AML-193 (cell line): ENCODE data around the gene CFAP299.
A peak's percentile ranks its signal among the peaks of the same experiment; 100 is the strongest.
"Not testable (repeated sequence)": the region's sequence is repeated elsewhere in the genome, so short reads cannot be mapped to it uniquely, and the experiment has no call there.

ENCODE experiments used
- DNase-seq, 2 experiments: peaks; one replicate each; lab custom pipeline; 2025; lab: John Stamatoyannopoulos, UW

CFAP299 gene

GRCh38 chr4:80717204-80717603 lies 381.7 kb downstream of the CFAP299 start:
- no peak for DNase-seq

GRCh38 chr4:80726471-80726870 lies 390.9 kb downstream of the CFAP299 start:
- DNase-seq: no peak

DNA sequence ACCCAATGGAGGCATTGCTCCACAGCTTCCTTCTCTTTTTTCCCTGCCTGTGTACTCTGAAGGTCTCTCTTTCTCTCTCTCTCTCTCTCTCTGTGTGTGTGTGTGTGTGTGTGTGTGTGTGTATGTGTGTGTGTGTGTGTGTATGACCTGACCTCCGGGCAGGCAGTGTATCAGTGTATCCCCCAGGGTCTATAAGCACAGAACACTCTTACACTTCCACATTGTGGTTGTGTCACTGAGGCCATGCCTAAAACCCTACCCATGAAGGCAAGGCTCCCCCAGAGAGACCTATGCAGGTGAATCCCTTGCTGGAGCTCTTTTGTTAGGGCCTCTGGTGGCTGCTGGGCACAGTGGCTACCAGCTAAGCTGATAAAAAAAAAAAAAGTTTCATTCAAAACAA lies 394.6 kb downstream of the CFAP299 start:
- DNase-seq: no peak

GRCh38 chr4:80731436-80731835 lies 395.9 kb downstream of the CFAP299 start:
- no peak for DNase-seq

- no peak for DNase-seq
These were observed 396.5 kb downstream of the CFAP299 start for GRCh38 chr4:80732010-80732409.

DNA sequence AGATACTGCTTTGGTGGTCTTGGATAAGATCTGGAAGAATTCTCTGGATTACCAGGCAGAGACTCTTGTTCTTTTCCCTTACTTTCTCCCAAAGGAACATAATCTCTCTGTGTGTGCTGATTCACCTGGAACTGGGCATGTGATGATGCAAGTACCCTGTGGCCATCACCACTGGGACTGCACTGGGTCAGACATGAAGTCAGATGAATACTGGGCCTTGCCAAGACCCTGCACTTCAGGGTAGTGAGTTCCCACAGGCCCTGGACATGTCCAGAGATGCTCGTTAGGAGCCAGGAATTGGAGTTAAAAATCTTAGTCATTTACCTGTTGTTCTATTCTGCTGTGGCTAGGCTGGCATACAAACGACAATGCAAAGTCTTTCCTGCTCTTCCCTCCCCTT lies 404.8 kb downstream of the CFAP299 start:
- DNase-seq: no peak

DNA sequence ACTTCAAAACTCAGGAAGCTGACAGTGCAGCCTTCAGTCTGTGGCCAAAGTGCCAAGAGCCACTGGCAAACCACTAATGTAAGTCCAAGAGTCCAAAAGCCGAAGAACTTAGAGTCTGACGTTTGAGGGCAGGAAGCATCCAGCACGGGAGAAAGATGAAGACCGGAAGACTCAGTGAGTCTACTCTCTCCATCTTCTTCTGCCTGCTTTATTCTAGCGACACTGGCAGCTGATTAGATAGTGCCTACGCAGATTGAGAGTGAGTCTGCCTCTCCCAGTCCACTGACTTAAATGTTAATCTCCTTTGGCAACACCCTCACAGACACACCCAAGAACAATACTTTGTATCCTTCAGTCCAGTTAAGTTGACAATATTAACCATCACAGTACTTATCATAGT lies 414.0 kb downstream of the CFAP299 start:
- DNase-seq: not testable (repeated sequence)

DNA sequence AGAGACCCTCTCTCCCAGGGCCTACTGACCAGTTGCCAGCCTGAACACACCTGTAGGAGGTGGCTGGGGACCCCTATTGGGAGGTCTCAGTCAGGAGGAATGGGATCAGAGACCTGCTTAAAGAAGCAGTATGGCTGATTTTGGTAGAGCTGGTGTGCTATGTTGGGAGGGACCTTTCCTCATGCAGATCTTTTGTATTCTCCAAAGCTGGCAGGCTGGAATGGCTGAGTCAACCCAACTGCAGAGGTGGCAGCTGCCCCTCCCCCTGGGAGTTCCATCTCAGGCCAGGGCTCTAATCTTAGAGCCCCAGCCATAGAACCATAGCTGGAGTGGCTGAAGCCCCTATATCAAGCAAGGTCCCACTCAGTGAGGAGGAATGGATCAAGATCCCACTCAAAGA lies 415.7 kb downstream of the CFAP299 start:
- no peak for DNase-seq

DNA sequence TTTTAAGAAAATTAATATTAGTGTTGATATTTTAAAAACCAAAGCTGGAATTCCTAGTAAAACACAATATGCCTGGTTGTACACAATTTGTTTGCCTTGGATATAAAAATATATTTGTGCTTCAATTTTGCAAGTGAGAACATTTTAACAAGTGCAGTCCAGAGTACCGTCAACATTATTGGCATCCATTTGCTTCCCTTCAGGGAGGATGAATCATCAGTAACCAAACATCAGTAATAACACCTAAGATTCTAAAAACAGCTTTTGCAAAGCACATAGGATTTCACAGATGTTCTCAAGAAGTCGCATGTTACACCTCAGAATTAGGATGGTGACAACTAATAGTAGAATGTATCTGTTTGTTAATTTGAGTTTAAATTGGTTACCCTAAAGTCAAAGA lies 432.4 kb downstream of the CFAP299 start:
- DNase-seq: no peak

- no peak for DNase-seq
These were observed 440.6 kb downstream of the CFAP299 start for GRCh38 chr4:80776168-80776567.

DNA sequence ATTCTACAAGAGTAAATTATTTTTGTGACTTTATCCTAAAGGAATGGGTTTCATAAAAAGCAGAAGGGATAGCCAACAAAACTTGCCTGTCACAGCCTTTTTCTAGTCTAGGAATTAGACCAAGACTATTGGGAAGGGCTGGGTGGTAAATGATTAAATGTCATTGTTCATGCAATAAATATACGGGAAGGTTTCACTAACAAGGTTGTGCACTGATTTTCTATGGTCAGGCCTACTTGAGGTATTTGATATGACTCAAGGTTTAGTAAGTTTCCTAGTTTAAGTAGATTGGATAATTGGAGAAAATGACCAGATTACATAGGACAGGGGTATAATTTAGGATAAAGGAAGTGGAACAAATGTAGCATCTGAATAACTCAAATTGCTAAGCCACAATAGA lies 445.9 kb downstream of the CFAP299 start:
- no peak for DNase-seq

DNA sequence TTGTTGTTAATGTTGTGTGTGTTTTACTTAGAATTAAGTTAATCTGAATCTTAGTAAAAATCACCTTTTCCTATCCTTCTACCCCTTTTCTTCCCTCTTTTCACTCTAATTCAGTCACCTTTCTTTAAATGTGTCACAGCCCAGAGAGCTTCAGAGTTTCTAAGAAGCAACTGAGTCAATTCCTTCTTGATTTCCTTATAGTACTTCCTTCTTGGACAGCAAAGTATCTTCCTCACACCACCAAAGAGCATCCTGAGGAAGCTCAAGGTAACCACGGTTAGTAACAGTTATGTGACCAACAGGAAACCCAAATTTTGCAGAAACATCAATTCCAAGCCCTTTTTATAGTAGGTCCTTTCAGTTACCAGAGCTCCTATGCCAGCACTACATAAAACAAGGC lies 451.8 kb downstream of the CFAP299 start:
- peak in 1 of 2 experiments; percentile 17 for DNase-seq

DNA sequence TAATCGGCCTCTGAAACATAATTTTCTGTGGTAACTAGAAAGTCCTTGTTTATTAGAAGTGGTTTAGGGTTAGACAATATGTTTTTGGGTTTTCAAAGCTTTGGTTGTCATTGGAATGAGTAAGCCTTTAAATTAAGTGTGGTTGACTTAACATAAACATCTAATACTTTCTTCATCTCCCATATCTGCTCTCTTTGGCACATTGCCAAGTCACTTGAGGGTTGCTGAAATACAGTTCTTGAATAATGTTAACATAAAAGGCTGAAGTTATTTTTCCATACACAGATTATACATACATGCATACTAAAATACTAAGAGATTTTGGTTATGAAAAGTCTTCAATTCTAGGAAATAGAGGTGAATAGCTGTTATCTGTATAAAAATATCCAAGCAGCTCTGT lies 453.3 kb downstream of the CFAP299 start:
- no peak for DNase-seq

GRCh38 chr4:80790152-80790551 lies 454.6 kb downstream of the CFAP299 start:
- DNase-seq: no peak

- DNase-seq: not testable (repeated sequence)
These were observed 458.1 kb downstream of the CFAP299 start for GRCh38 chr4:80793660-80794059.

- no peak for DNase-seq
These were observed 462.6 kb downstream of the CFAP299 start for GRCh38 chr4:80798082-80798481.

GRCh38 chr4:80800719-80801118 lies 465.2 kb downstream of the CFAP299 start:
- not testable (repeated sequence) for DNase-seq

DNA sequence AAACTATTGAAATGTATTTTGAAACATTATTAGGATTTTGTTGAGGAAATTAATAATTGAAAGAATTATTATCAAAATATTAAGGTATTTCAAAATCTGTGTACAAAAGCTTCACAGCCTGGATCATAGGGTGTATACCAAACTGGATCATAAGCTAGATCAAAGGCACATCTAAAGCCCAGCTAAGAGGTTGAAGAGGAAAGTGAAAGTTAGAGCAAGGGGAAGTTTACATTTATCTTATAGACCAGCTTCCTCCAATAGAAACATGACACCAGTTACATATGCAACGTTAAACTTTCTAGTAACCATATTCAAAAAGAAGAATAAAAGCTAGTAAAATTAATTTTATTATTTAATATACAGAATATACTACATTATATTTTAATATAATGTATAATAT lies 467.8 kb downstream of the CFAP299 start:
- no peak for DNase-seq

GRCh38 chr4:80806472-80806871 lies 470.9 kb downstream of the CFAP299 start:
- DNase-seq: no peak

GRCh38 chr4:80809039-80809729 lies 473.7 kb downstream of the CFAP299 start:
- DNase-seq: no peak

GRCh38 chr4:80811406-80811805 lies 475.9 kb downstream of the CFAP299 start:
- no peak for DNase-seq

DNA sequence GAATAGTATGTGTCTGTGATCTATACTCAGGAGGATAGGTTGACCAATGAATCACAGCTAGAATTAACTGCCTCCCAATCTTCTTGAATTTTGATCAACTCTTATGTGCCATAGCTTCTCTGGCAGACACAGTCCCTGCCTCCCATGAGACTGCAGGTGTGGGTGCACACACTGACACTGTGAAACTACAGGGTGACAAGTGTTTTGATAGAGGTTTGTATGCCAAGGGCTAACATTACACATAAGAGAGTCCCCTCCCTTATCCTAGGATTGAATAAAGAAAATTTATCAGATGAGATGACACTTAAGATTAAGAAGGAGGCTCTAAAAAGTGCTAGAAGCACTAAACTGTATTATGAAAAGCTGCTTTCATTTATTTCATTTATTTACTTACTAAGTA lies 476.6 kb downstream of the CFAP299 start:
- DNase-seq: no peak

GRCh38 chr4:80814266-80814665 lies 478.7 kb downstream of the CFAP299 start:
- DNase-seq: no peak
